Neural progenitor cell (in vitro differentiated cells): ENCODE data around the gene GRIK1. TPM values are rescaled to one million over a fixed set of nuclear protein-coding genes. Genes with fewer than 3 reads are reported as not detected.

ENCODE experiments used
- DNase-seq: peaks from one replicate; pipeline ENCODE4 v3.0.0-alpha.2; 2016; ENCODE audit warnings: low spot score
- H2AFZ ChIP-seq: fragments of 200-600 bp; sonication (generic); replicated peaks from 2 replicates; pipeline ENCODE4 v1.6.1; 2016; ENCODE audit warnings: antibody characterized with exemption
- H3F3A ChIP-seq: fragments of 200-600 bp; sonication (generic); 2 replicates; pipeline ENCODE4 v1.6.1; 2016; ENCODE audit warnings: antibody characterized with exemption, low read depth
- H3K27ac ChIP-seq: fragments of 200-600 bp; sonication (generic); 2 replicates; pipeline ENCODE4 v1.5.1; 2016; ENCODE audit warnings: mild to moderate bottlenecking
- H3K27me3 ChIP-seq: fragments of 200-600 bp; sonication (generic); 2 replicates; pipeline ENCODE4 v1.6.1; 2016; ENCODE audit warnings: mild to moderate bottlenecking, moderate library complexity
- H3K36me3 ChIP-seq: fragments of 200-600 bp; sonication (generic); 2 replicates; pipeline ENCODE4 v1.5.1; 2016
- H3K4me1 ChIP-seq: fragments of 200-600 bp; sonication (generic); 2 replicates; pipeline ENCODE4 v1.6.1; 2016; ENCODE audit warnings: mixed run types
- H3K4me2 ChIP-seq: fragments of 200-600 bp; sonication (generic); 2 replicates; pipeline ENCODE4 v1.6.1; 2016
- H3K4me3 ChIP-seq: fragments of 200-600 bp; sonication (generic); 2 replicates; pipeline ENCODE4 v1.5.1; 2016
- H3K79me2 ChIP-seq: fragments of 200-600 bp; sonication (generic); 2 replicates; pipeline ENCODE4 v1.6.1; 2016; ENCODE audit warnings: low read depth
- H3K9ac ChIP-seq: fragments of 200-600 bp; sonication (generic); 2 replicates; pipeline ENCODE4 v1.6.1; 2016
- H3K9me3 ChIP-seq: fragments of 200-600 bp; sonication (generic); 2 replicates; pipeline ENCODE4 v1.5.1; 2016; ENCODE audit warnings: low read depth
- H4K20me1 ChIP-seq: fragments of 200-600 bp; sonication (generic); 2 replicates; pipeline ENCODE4 v1.6.1; 2016; ENCODE audit warnings: low read depth
- H3K27ac Mint-ChIP-seq: 3 replicates; pipeline ENCODE4 v1.8.0; 2021; ENCODE audit warnings: mixed read lengths
- H3K27me3 Mint-ChIP-seq: 2 replicates; pipeline ENCODE4 v1.8.0; 2022; ENCODE audit warnings: low read depth, mild to moderate bottlenecking, inconsistent platforms, moderate library complexity, mixed read lengths; ENCODE audit not compliant: insufficient read depth
- H3K36me3 Mint-ChIP-seq: 3 replicates; pipeline ENCODE4 v1.8.0; 2021; ENCODE audit warnings: mixed read lengths
- H3K4me1 Mint-ChIP-seq: 3 replicates; pipeline ENCODE4 v1.8.0; 2021; ENCODE audit warnings: mixed read lengths
- H3K4me3 Mint-ChIP-seq: 3 replicates; pipeline ENCODE4 v1.8.0; 2021; ENCODE audit warnings: mild to moderate bottlenecking, moderate library complexity, mixed read lengths
- H3K9me3 Mint-ChIP-seq: 3 replicates; pipeline ENCODE4 v1.8.0; 2020; ENCODE audit warnings: mixed read lengths
- CTCF ChIP-seq: fragments of 200-600 bp; sonication (generic); IDR thresholded peaks from 2 replicates; pipeline ENCODE4 v1.5.1; 2017; ENCODE audit warnings: antibody characterized with exemption, mild to moderate bottlenecking
- EZH2 ChIP-seq: fragments of 200-600 bp; sonication (generic); IDR thresholded peaks from 2 replicates; pipeline ENCODE4 v1.6.1; 2017; ENCODE audit warnings: antibody characterized with exemption, mild to moderate bottlenecking, moderate library complexity
- EZH2phosphoT487 ChIP-seq: fragments of 200-600 bp; sonication (generic); IDR thresholded peaks from 2 replicates; pipeline ENCODE4 v1.6.1; 2017; ENCODE audit warnings: antibody characterized with exemption
- total RNA-seq: library from RNA; depleted of rRNA; stranded (reverse); fragments of >200 nt; gene quantifications from 2 replicates; pipeline ENCODE4 v1.2.3, GENCODE V29; 2015; ENCODE audit warnings: low replicate concordance

Gene GRIK1
- total RNA-seq, 1 donor from 2014 or later, result 1.6 TPM

- TF ChIP-seq EZH2 (no peak), EZH2phosphoT487 (no peak), CTCF (no peak)
- no peaks in the 10 kb centered on the region for H3K79me2 ChIP-seq
- Mint-ChIP-seq H3K36me3 (no peaks in the 10 kb centered on the region), H3K4me3 (no peak overlapping the region), H3K27me3 (no peaks in the 10 kb centered on the region), H3K4me1 (no peaks in the 10 kb centered on the region), H3K27ac (no peak overlapping the region), H3K9me3 (peaks cover 3% of the 10 kb centered on the region)
- no peaks in the 10 kb centered on the region for H4K20me1 ChIP-seq
- H3K27me3 ChIP-seq, result no peaks in the 10 kb centered on the region
- no peaks in the 10 kb centered on the region for H3K36me3 ChIP-seq
- H3K27ac ChIP-seq, result no peak overlapping the region
- H3K4me2 ChIP-seq, result no peak overlapping the region
- no peak for DNase-seq
- peaks cover 6% of the 10 kb centered on the region for H3K4me1 ChIP-seq
- H2AFZ ChIP-seq, result no peak overlapping the region
- H3F3A ChIP-seq, result no peaks in the 10 kb centered on the region
- H3K4me3 ChIP-seq, result no peak overlapping the region
- H3K9me3 ChIP-seq, result no peaks in the 10 kb centered on the region
- H3K9ac ChIP-seq, result no peak overlapping the region
These were observed 275.2 kb downstream of the GRIK1 start for GRCh38 chr21:29664615-29665014.

- H3K9me3 Mint-ChIP-seq, result peaks cover 3% of the 10 kb centered on the region
- DNase-seq, result no peak
- no peak overlapping the region for H3K4me2 ChIP-seq
- H4K20me1 ChIP-seq, result no peaks in the 10 kb centered on the region
- no peak overlapping the region for H3K9ac ChIP-seq
- H3K4me1 ChIP-seq, result peaks cover 6% of the 10 kb centered on the region
- H3K79me2 ChIP-seq, result no peaks in the 10 kb centered on the region
- no peak overlapping the region for H2AFZ ChIP-seq
- no peaks in the 10 kb centered on the region for H3K36me3 ChIP-seq
- no peak overlapping the region for H3K27ac ChIP-seq
- no peaks in the 10 kb centered on the region for H3K36me3 Mint-ChIP-seq
- H3F3A ChIP-seq, result no peaks in the 10 kb centered on the region
- TF ChIP-seq CTCF, result no peak
- TF ChIP-seq EZH2, result no peak
- TF ChIP-seq EZH2phosphoT487, result no peak
- no peak overlapping the region for H3K4me3 Mint-ChIP-seq
- no peak overlapping the region for H3K4me3 ChIP-seq
- H3K9me3 ChIP-seq, result no peaks in the 10 kb centered on the region
- no peaks in the 10 kb centered on the region for H3K27me3 ChIP-seq
- H3K27ac Mint-ChIP-seq, result no peak overlapping the region
- peaks cover 2% of the 10 kb centered on the region for H3K4me1 Mint-ChIP-seq
- H3K27me3 Mint-ChIP-seq, result no peaks in the 10 kb centered on the region
These were observed 277.9 kb downstream of the GRIK1 start for GRCh38 chr21:29661672-29662442.

GRCh38 chr21:29660047-29660720 lies 279.6 kb downstream of the GRIK1 start:
- TF ChIP-seq EZH2 (no peak), EZH2phosphoT487 (no peak), CTCF (no peak)
- Histone ChIP-seq H3K27me3 (no peaks in the 10 kb centered on the region), H2AFZ (no peak overlapping the region), H3K79me2 (no peaks in the 10 kb centered on the region), H4K20me1 (no peaks in the 10 kb centered on the region), H3K36me3 (no peaks in the 10 kb centered on the region), H3K9ac (no peak overlapping the region), H3K9me3 (no peaks in the 10 kb centered on the region), H3K4me2 (no peak overlapping the region), H3K4me1 (peaks cover 6% of the 10 kb centered on the region), H3K27ac (no peak overlapping the region), H3K4me3 (no peak overlapping the region), H3F3A (no peaks in the 10 kb centered on the region)
- DNase-seq, result no peak
- Mint-ChIP-seq H3K4me1 (peaks cover 6% of the 10 kb centered on the region), H3K9me3 (peaks cover 13% of the 10 kb centered on the region), H3K4me3 (no peak overlapping the region), H3K36me3 (peaks cover 9% of the 10 kb centered on the region), H3K27me3 (no peaks in the 10 kb centered on the region), H3K27ac (no peak overlapping the region)
